ENCODE results near the gene UBAP1L. TPM values are rescaled to one million over a fixed set of nuclear protein-coding genes. Genes with fewer than 3 reads are reported as not detected.
"Not testable (repeated sequence)": the region's sequence is repeated elsewhere in the genome, so short reads cannot be mapped to it uniquely, and the experiment has no call there.

The UBAP1L gene
- 4.9 TPM for polyA plus RNA-seq
- long read RNA-seq, donor 1, full-length matches to known transcripts, result 1 of 1 reads
- long read RNA-seq, donor 1, partial matches to known transcripts, result 0 of 1 reads
- long read RNA-seq, donor 1, other reads (novel, unspliced or antisense), result 0 of 1 reads
- long read RNA-seq, donor 2, full-length matches to known transcripts, result 1 of 1 reads
- long read RNA-seq, donor 2, partial matches to known transcripts, result 0 of 1 reads
- long read RNA-seq, donor 2, other reads (novel, unspliced or antisense), result 0 of 1 reads
- long read RNA-seq, donor 3, result 0 reads
- long read RNA-seq, donor 4, result 0 reads
- long read RNA-seq, donor 5, result 0 reads
- long read RNA-seq, donor 6, result 0 reads
- long read RNA-seq, donor 7, full-length matches to known transcripts, result 1 of 1 reads
- long read RNA-seq, donor 7, partial matches to known transcripts, result 0 of 1 reads
- long read RNA-seq, donor 7, other reads (novel, unspliced or antisense), result 0 of 1 reads
- long read RNA-seq, donor 8, result 0 reads
- long read RNA-seq, donor 9, full-length matches to known transcripts, result 1 of 1 reads
- long read RNA-seq, donor 9, partial matches to known transcripts, result 0 of 1 reads
- long read RNA-seq, donor 9, other reads (novel, unspliced or antisense), result 0 of 1 reads
- long read RNA-seq, donor 10, full-length matches to known transcripts, result 2 of 2 reads
- long read RNA-seq, donor 10, partial matches to known transcripts, result 0 of 2 reads
- long read RNA-seq, donor 10, other reads (novel, unspliced or antisense), result 0 of 2 reads
- long read RNA-seq, donor 11, result 0 reads

- Histone ChIP-seq H3K4me3 (ENCODE audit: low read length) (no peak within 1 kb of the TSS), H3K4me1 (ENCODE audit: control insufficient read depth, insufficient read depth, low read length) (no peaks in the 10 kb centered on the region), H3K27me3 (ENCODE audit: control insufficient read depth, insufficient read depth, low read length) (no peaks in the 10 kb centered on the region), H3K9me3 (ENCODE audit: control insufficient read depth, low read depth, low read length) (no peaks in the 10 kb centered on the region), H3K27ac (ENCODE audit: low read length) (no peak within 1 kb of the TSS), H3K36me3 (ENCODE audit: control insufficient read depth, insufficient read depth, low read length) (peaks cover 64% of the 10 kb centered on the region)
- no peak for DNase-seq
- 100% methylated on average over 2 of the region's 2 CpGs for WGBS (ENCODE audit: insufficient coverage, low lambda C conversion rate)
These were observed at the start of gene UBAP1L for GRCh38 chr15:65115086-65115485. TSS of gene UBAP1L (minus strand) at chr15:65115200. CDS start at chr15:65106215, 8,985 bp downstream.

- no peaks in the 10 kb centered on the region for H3K4me1 ChIP-seq (ENCODE audit: control insufficient read depth, insufficient read depth, low read length)
- no peaks in the 10 kb centered on the region for H3K9me3 ChIP-seq (ENCODE audit: control insufficient read depth, low read depth, low read length)
- H3K27me3 ChIP-seq (ENCODE audit: control insufficient read depth, insufficient read depth, low read length), result no peaks in the 10 kb centered on the region
- no peak overlapping the region for H3K4me3 ChIP-seq (ENCODE audit: low read length)
- WGBS (ENCODE audit: insufficient coverage, low lambda C conversion rate), result 100% methylated on average over 1 of the region's 1 CpG
- DNase-seq, result no peak
- H3K36me3 ChIP-seq (ENCODE audit: control insufficient read depth, insufficient read depth, low read length), result peaks cover 34% of the 10 kb centered on the region
- no peak overlapping the region for H3K27ac ChIP-seq (ENCODE audit: low read length)
These were observed 49.1 kb upstream of the UBAP1L start for GRCh38 chr15:65164139-65164538.

- H3K27ac ChIP-seq (ENCODE audit: low read length), result no peak overlapping the region
- no peaks in the 10 kb centered on the region for H3K27me3 ChIP-seq (ENCODE audit: control insufficient read depth, insufficient read depth, low read length)
- H3K4me3 ChIP-seq (ENCODE audit: low read length), result no peak overlapping the region
- peaks cover 41% of the 10 kb centered on the region for H3K36me3 ChIP-seq (ENCODE audit: control insufficient read depth, insufficient read depth, low read length)
- H3K4me1 ChIP-seq (ENCODE audit: control insufficient read depth, insufficient read depth, low read length), result no peaks in the 10 kb centered on the region
- DNase-seq, result no peak
- H3K9me3 ChIP-seq (ENCODE audit: control insufficient read depth, low read depth, low read length), result no peaks in the 10 kb centered on the region
- 100% methylated on average over 1 of the region's 4 CpGs for WGBS (ENCODE audit: insufficient coverage, low lambda C conversion rate)
These were observed 48.0 kb upstream of the UBAP1L start for GRCh38 chr15:65163041-65163440.

- H3K36me3 ChIP-seq (ENCODE audit: control insufficient read depth, insufficient read depth, low read length), result peaks cover 61% of the 10 kb centered on the region
- H3K4me3 ChIP-seq (ENCODE audit: low read length), result no peak overlapping the region
- H3K9me3 ChIP-seq (ENCODE audit: control insufficient read depth, low read depth, low read length), result no peaks in the 10 kb centered on the region
- no peak overlapping the region for H3K27ac ChIP-seq (ENCODE audit: low read length)
- WGBS (ENCODE audit: insufficient coverage, low lambda C conversion rate), result no CpG with 5 or more reads among the region's 5 CpGs
- H3K27me3 ChIP-seq (ENCODE audit: control insufficient read depth, insufficient read depth, low read length), result no peaks in the 10 kb centered on the region
- no peak for DNase-seq
- no peaks in the 10 kb centered on the region for H3K4me1 ChIP-seq (ENCODE audit: control insufficient read depth, insufficient read depth, low read length)
These were observed 41.7 kb upstream of the UBAP1L start for GRCh38 chr15:65156692-65157091.

GRCh38 chr15:65154720-65155119 lies 39.7 kb upstream of the UBAP1L start:
- no peak for DNase-seq
- Histone ChIP-seq H3K36me3 (ENCODE audit: control insufficient read depth, insufficient read depth, low read length) (peaks cover 65% of the 10 kb centered on the region), H3K27me3 (ENCODE audit: control insufficient read depth, insufficient read depth, low read length) (no peaks in the 10 kb centered on the region), H3K4me3 (ENCODE audit: low read length) (no peak overlapping the region), H3K4me1 (ENCODE audit: control insufficient read depth, insufficient read depth, low read length) (no peaks in the 10 kb centered on the region), H3K27ac (ENCODE audit: low read length) (no peak overlapping the region), H3K9me3 (ENCODE audit: control insufficient read depth, low read depth, low read length) (no peaks in the 10 kb centered on the region)
- WGBS (ENCODE audit: insufficient coverage, low lambda C conversion rate), result 100% methylated on average over 1 of the region's 6 CpGs

- DNase-seq, result no peak
- Histone ChIP-seq H3K9me3 (ENCODE audit: control insufficient read depth, low read depth, low read length) (no peaks in the 10 kb centered on the region), H3K27ac (ENCODE audit: low read length) (no peak overlapping the region), H3K4me1 (ENCODE audit: control insufficient read depth, insufficient read depth, low read length) (no peaks in the 10 kb centered on the region), H3K36me3 (ENCODE audit: control insufficient read depth, insufficient read depth, low read length) (peaks cover 28% of the 10 kb centered on the region), H3K4me3 (ENCODE audit: low read length) (no peak overlapping the region), H3K27me3 (ENCODE audit: control insufficient read depth, insufficient read depth, low read length) (no peaks in the 10 kb centered on the region)
- 100% methylated on average over 1 of the region's 3 CpGs for WGBS (ENCODE audit: insufficient coverage, low lambda C conversion rate)
These were observed 32.9 kb upstream of the UBAP1L start for GRCh38 chr15:65147902-65148301.

- H3K4me1 ChIP-seq (ENCODE audit: control insufficient read depth, insufficient read depth, low read length), result no peaks in the 10 kb centered on the region
- peaks cover 22% of the 10 kb centered on the region for H3K36me3 ChIP-seq (ENCODE audit: control insufficient read depth, insufficient read depth, low read length)
- DNase-seq, result no peak
- H3K27ac ChIP-seq (ENCODE audit: low read length), result no peak overlapping the region
- no peaks in the 10 kb centered on the region for H3K9me3 ChIP-seq (ENCODE audit: control insufficient read depth, low read depth, low read length)
- WGBS (ENCODE audit: insufficient coverage, low lambda C conversion rate), result no CpG with 5 or more reads among the region's 4 CpGs
- no peaks in the 10 kb centered on the region for H3K27me3 ChIP-seq (ENCODE audit: control insufficient read depth, insufficient read depth, low read length)
- no peak overlapping the region for H3K4me3 ChIP-seq (ENCODE audit: low read length)
These were observed 31.4 kb upstream of the UBAP1L start for GRCh38 chr15:65146438-65146837.

- no CpG with 5 or more reads among the region's 6 CpGs for WGBS (ENCODE audit: insufficient coverage, low lambda C conversion rate)
- not testable (repeated sequence) for H3K27me3 ChIP-seq (ENCODE audit: control insufficient read depth, insufficient read depth, low read length); H3K27ac ChIP-seq (ENCODE audit: low read length); H3K9me3 ChIP-seq (ENCODE audit: control insufficient read depth, low read depth, low read length); H3K36me3 ChIP-seq (ENCODE audit: control insufficient read depth, insufficient read depth, low read length); H3K4me3 ChIP-seq (ENCODE audit: low read length); H3K4me1 ChIP-seq (ENCODE audit: control insufficient read depth, insufficient read depth, low read length); DNase-seq
These were observed 23.6 kb upstream of the UBAP1L start for GRCh38 chr15:65138631-65139030.

- H3K36me3 ChIP-seq (ENCODE audit: control insufficient read depth, insufficient read depth, low read length); H3K27ac ChIP-seq (ENCODE audit: low read length); H3K27me3 ChIP-seq (ENCODE audit: control insufficient read depth, insufficient read depth, low read length); DNase-seq; H3K4me1 ChIP-seq (ENCODE audit: control insufficient read depth, insufficient read depth, low read length); H3K9me3 ChIP-seq (ENCODE audit: control insufficient read depth, low read depth, low read length); H3K4me3 ChIP-seq (ENCODE audit: low read length): not testable (repeated sequence)
- no CpG with 5 or more reads among the region's 4 CpGs for WGBS (ENCODE audit: insufficient coverage, low lambda C conversion rate)
These were observed 22.9 kb upstream of the UBAP1L start for GRCh38 chr15:65137893-65138292.

GRCh38 chr15:65137089-65137488 lies 22.1 kb upstream of the UBAP1L start:
- not testable (repeated sequence) for DNase-seq; H3K4me1 ChIP-seq (ENCODE audit: control insufficient read depth, insufficient read depth, low read length); H3K27me3 ChIP-seq (ENCODE audit: control insufficient read depth, insufficient read depth, low read length); H3K27ac ChIP-seq (ENCODE audit: low read length); H3K36me3 ChIP-seq (ENCODE audit: control insufficient read depth, insufficient read depth, low read length); H3K4me3 ChIP-seq (ENCODE audit: low read length); H3K9me3 ChIP-seq (ENCODE audit: control insufficient read depth, low read depth, low read length)
- WGBS (ENCODE audit: insufficient coverage, low lambda C conversion rate), result no CpG with 5 or more reads among the region's 7 CpGs
